ENCODE measurements around the gene SEC16A.

- TF ChIP-seq CTCF (IDR thresholded peaks at IDR 0.05) = no peak
- TF ChIP-seq POLR2A (IDR thresholded peaks at IDR 0.05) = no peak
These were observed 38.7 kb upstream of the SEC16A start for GRCh38 chr9:136521537-136521936.
